ENCODE data around the gene MAL.

MAL gene

GRCh38 chr2:95010718-95011117, 14.8 kb upstream of the MAL start:
- TF ChIP-seq CTCF (conservative IDR thresholded peaks at IDR 0.05), result no peak
- no peak overlapping the region for H3K27ac ChIP-seq

- H3K27ac ChIP-seq, result no peak overlapping the region
- TF ChIP-seq CTCF (conservative IDR thresholded peaks at IDR 0.05), result no peak
These were observed 12.5 kb upstream of the MAL start for GRCh38 chr2:95012881-95013550.

- H3K27ac ChIP-seq, result no peak overlapping the region
- no peak for TF ChIP-seq CTCF (conservative IDR thresholded peaks at IDR 0.05)
These were observed 11.8 kb upstream of the MAL start for GRCh38 chr2:95013726-95014125.

GRCh38 chr2:95014126-95014708, 11.3 kb upstream of the MAL start:
- H3K27ac ChIP-seq, result no peak overlapping the region
- TF ChIP-seq CTCF (conservative IDR thresholded peaks at IDR 0.05), result no peak

GRCh38 chr2:95015261-95015912, 10.1 kb upstream of the MAL start:
- H3K27ac ChIP-seq, result no peak overlapping the region
- no peak for TF ChIP-seq CTCF (conservative IDR thresholded peaks at IDR 0.05)

GRCh38 chr2:95016616-95017015, 8.9 kb upstream of the MAL start:
- TF ChIP-seq CTCF (conservative IDR thresholded peaks at IDR 0.05), result no peak
- H3K27ac ChIP-seq, result no peak overlapping the region

GRCh38 chr2:95017071-95017501, 8.4 kb upstream of the MAL start:
- no peak overlapping the region for H3K27ac ChIP-seq

More at GRCh38 chr2:95017071-95017501, 8.4 kb upstream of the MAL start:
- TF ChIP-seq CTCF (conservative IDR thresholded peaks at IDR 0.05), result no peak
